ENCODE results near the gene SCYGR6.
"Not testable (repeated sequence)": the region's sequence is repeated elsewhere in the genome, so short reads cannot be mapped to it uniquely, and the experiment has no call there.

Gene SCYGR6

DNA sequence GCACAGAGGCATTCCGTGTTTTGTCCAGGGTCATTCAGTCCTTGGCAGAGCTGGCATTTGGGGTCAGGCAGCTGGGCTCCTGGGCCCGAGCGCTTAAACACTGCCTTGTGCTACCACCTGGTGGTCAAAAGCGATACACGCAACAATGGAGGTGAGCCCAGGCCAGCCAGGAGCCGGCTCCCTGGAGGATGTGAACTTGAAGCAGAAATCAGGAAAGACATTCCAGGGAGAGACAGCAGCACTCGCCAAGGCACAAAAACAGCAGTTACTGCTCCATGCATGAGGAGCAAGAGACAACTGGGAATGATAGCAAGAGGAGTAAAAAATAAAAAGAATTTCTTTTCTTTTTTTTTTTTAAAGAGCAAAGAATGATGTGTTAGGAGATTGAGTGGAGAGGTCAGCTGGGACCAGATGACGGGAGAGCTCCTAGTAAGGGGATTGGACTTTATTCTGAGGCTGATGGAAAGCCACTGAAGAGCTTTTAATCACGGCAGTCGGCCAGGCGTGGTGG, 41.9 kb upstream of the SCYGR6 start:
- H3K4me3 ChIP-seq (ENCODE audit: low read depth, low read length) = no peak overlapping the region
- TF ChIP-seq CTCF (IDR thresholded peaks at IDR 0.05; ENCODE audit: low read depth, low read length) = peak; percentile 85
- no peak for TF ChIP-seq POLR2A (IDR thresholded peaks at IDR 0.05; ENCODE audit: extremely low read depth, insufficient read length)
- DNase-seq (ENCODE audit: low read depth) = peak; percentile 79

DNA sequence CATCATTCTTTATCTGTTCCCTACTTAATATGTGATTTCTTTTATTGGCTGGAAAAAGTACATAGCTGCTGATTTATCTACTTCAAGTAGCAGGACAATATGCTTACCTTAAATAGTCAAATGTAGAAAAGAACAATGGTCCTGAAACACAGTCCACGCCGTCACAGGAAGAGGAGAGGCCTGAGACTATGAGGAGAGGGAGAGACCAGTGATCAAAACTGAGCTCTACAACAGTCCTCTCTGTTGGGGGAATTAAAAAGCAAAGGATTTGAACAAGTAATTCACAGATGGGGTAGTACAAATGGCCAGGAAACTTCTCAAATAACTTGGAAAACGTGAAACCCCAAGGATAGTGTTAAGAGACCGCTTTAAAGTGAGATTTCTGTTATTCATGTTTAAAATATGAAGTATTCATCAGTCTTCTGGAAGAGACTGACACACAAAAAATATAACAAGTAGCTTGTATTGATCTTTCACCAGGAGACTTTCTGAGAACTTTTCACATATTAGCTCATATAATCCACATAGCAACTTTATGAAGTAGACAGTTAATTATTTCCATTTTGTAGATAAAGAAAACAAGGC, 41.3 kb upstream of the SCYGR6 start:
- no peak for DNase-seq (ENCODE audit: low read depth)
- no peak for TF ChIP-seq MAX (IDR thresholded peaks at IDR 0.05; ENCODE audit: low read depth, low read length)
- no peak for TF ChIP-seq POLR2A (IDR thresholded peaks at IDR 0.05; ENCODE audit: extremely low read depth, insufficient read length)
- no peak for TF ChIP-seq CTCF (IDR thresholded peaks at IDR 0.05; ENCODE audit: low read depth, low read length)
- no peak for TF ChIP-seq MYC (IDR thresholded peaks at IDR 0.05; ENCODE audit: low read depth, low read length)
- H3K4me3 ChIP-seq (ENCODE audit: low read depth, low read length) = no peak overlapping the region

- peak; percentile 21; the same call in 1 of the 2 replicates for TF ChIP-seq MAX (IDR thresholded peaks at IDR 0.05; ENCODE audit: low read depth, low read length)
- no peak for TF ChIP-seq MYC (IDR thresholded peaks at IDR 0.05; ENCODE audit: low read depth, low read length)
- no peak for TF ChIP-seq POLR2A (IDR thresholded peaks at IDR 0.05; ENCODE audit: extremely low read depth, insufficient read length)
- TF ChIP-seq CTCF (IDR thresholded peaks at IDR 0.05; ENCODE audit: low read depth, low read length) = no peak
- H3K4me3 ChIP-seq (ENCODE audit: low read depth, low read length) = no peak overlapping the region
- no peak for DNase-seq (ENCODE audit: low read depth)
Observed at GRCh38 chr2:227761740-227762476, 37.4 kb upstream of the SCYGR6 start.

DNA sequence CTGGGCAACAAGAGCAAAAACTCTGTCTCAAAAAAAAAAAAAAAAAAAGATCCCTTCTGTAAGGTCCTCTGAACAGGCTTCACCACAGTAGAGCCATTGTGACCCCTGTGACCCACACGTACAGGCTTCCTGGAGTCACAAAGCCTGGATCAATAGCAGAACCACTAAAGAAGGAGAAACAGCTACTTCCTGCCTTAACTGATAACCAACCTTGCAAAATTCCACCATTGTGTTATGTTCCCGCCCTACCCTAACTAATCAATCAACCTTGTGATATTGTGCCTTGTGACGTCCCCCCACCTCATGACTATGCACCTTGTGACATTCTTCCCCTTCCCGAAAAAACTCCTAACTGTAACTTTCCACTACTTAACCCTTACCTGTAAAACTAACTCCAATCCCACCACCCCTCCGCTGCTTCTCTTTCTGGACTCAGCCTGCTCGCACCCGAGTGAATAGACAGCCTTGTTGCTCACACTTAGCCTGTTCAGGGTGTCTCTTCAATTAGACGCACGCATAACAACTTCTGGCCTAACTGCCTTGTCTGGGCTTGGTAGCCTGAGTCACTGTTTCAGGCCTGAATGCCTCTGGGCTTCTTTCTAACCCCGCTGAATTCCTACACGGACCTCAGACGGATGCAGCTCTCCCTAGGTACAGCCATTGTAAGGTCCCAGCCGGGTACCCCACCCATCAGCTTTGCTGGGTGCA, 35.0 kb upstream of the SCYGR6 start:
- no peak overlapping the region for H3K4me3 ChIP-seq (ENCODE audit: low read depth, low read length)
- no peak for DNase-seq (ENCODE audit: low read depth)
- TF ChIP-seq CTCF (IDR thresholded peaks at IDR 0.05; ENCODE audit: low read depth, low read length) (no peak), MAX (IDR thresholded peaks at IDR 0.05; ENCODE audit: low read depth, low read length) (no peak), MYC (IDR thresholded peaks at IDR 0.05; ENCODE audit: low read depth, low read length) (no peak), POLR2A (IDR thresholded peaks at IDR 0.05; ENCODE audit: extremely low read depth, insufficient read length) (no peak)

- not testable (repeated sequence) for H3K4me3 ChIP-seq (ENCODE audit: low read depth, low read length); DNase-seq (ENCODE audit: low read depth)
Observed at GRCh38 chr2:227756261-227756660, 31.7 kb upstream of the SCYGR6 start.

DNA sequence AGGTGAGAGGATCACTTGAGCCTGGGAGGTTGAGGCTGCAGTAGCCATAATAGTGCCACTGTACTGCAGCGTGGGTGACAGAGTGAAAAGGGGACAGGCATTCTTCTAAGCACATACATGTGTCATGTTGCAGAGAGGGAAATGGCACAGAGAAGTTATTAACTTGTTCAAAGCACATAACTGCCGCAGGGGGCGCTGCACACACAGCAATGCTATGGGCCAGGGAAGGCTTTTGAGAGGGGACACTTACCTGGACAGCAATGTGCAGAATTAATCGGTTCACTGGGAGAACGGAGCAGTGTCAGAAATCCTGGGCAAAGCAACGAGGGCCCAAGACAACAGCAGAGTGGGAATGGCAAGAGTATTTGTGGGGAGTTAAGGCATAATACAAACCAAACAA, 23.5 kb upstream of the SCYGR6 start:
- TF ChIP-seq CTCF (IDR thresholded peaks at IDR 0.05; ENCODE audit: low read depth, low read length) (peak; percentile 40), MYC (IDR thresholded peaks at IDR 0.05; ENCODE audit: low read depth, low read length) (no peak)
- DNase-seq (ENCODE audit: low read depth) = peak; percentile 41
- H3K4me3 ChIP-seq (ENCODE audit: low read depth, low read length) = no peak overlapping the region

Measured in NB4 (cell line).